NT2/D1 (cell line): ENCODE results near the gene LUC7L.
"Not testable (repeated sequence)": the region's sequence is repeated elsewhere in the genome, so short reads cannot be mapped to it uniquely, and the experiment has no call there.

Source experiments
- SUZ12 ChIP-seq: IDR thresholded peaks from 2 replicates; pipeline ENCODE4 v1.6.1; 2011; ENCODE audit not compliant: insufficient read length, insufficient read depth; ENCODE audit errors: extremely low read depth
- YY1 ChIP-seq: IDR thresholded peaks from 2 replicates; pipeline ENCODE4 v1.6.1; 2011; ENCODE audit not compliant: insufficient read length, insufficient read depth

DNA sequence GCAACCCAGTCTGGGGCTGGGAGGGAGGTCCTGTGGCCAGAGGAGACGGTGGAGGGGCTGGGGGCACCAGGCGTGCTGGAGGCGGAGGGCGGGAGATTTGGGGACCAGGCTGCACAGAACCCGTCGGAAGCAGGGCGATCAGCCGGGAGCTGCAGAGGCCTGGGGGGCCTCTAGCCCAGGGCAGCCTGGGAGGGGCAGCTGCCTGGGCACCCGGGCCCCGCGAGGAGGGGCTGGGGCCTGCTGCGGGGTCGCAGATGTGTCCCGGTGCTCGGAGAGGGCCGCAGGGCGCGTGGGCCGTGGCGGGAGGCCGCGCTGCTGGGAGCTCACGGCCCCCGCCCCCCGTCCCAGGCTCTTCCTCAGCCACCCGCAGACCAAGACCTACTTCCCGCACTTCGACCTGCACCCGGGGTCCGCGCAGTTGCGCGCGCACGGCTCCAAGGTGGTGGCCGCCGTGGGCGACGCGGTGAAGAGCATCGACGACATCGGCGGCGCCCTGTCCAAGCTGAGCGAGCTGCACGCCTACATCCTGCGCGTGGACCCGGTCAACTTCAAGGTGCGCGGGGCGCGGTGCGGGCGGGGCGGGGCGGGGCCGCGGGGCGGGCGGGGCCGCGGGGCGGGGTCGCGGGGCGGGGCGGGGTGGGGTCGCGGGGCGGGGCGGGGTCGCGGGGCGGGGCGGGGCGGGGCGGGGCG is 65.0 kb downstream of the LUC7L start:
- not testable (repeated sequence) for TF ChIP-seq SUZ12, YY1
